B cell (primary cell): ENCODE results near the gene SMAP2. TPM values are rescaled to one million over a fixed set of nuclear protein-coding genes. Genes with fewer than 3 reads are reported as not detected.
A peak's percentile ranks its signal among the peaks of the same experiment; 100 is the strongest.

Experiments
- ATAC-seq: fragments of 200-7000 bp; cut with Tn5 transposase; one replicate; pipeline ENCODE4 v1.10.0; 2021; ENCODE audit warnings: low read depth, mild to moderate bottlenecking, moderate number of reproducible peaks, moderate library complexity
- CTCF ChIA-PET: fragments of 350-600 bp; sonication (Branson Sonifier 250); formaldehyde crosslinking; loops from one replicate; lab custom pipeline; 2021; ENCODE audit warnings: antibody characterized with exemption, inconsistent platforms; lab: Charles Lee
- POLR2A ChIA-PET: fragments of 350-600 bp; sonication (Branson Sonifier 250); formaldehyde crosslinking; loops from one replicate; lab custom pipeline; 2021; ENCODE audit warnings: antibody characterized with exemption; lab: Charles Lee
- DNase-seq: peaks from one replicate; pipeline ENCODE4 v3.0.0; 2013
- H2AFZ ChIP-seq: 2 replicates; pipeline ENCODE4 v1.6.1; 2012; ENCODE audit warnings: mild to moderate bottlenecking, low read depth, low read length; ENCODE audit not compliant: insufficient read depth, poor library complexity, severe bottlenecking
- H3K27ac ChIP-seq, 2 donors: 1 replicate in 1 of 2; 2 replicates in 1 of 2; pipeline ENCODE4 v1.5.1; 2012 to 2013; ENCODE audit warnings: low read length in 2 of 2, mild to moderate bottlenecking in 2 of 2, moderate library complexity in 1 of 2
- H3K27me3 ChIP-seq, 4 experiments: fragments of 200-600 bp in 1 of 4; sonication (generic) in 1 of 4; replicated peaks in 1 of 4; 1 replicate in 2 of 4; 2 replicates in 2 of 4; pipeline versions ENCODE4 v1.6.1 to v1.7.0; 2013 to 2016; ENCODE audit warnings: low read length in 3 of 4, mild to moderate bottlenecking in 2 of 4, mixed read lengths in 1 of 4, moderate library complexity in 1 of 4; ENCODE audit not compliant: insufficient read depth in 4 of 4, control insufficient read depth in 3 of 4; ENCODE audit errors: control extremely low read depth in 1 of 4
- H3K36me3 ChIP-seq, 2 experiments: replicated peaks in 1 of 2; 1 replicate in 1 of 2; 2 replicates in 1 of 2; pipeline versions ENCODE4 v1.6.1 to v1.7.1; 2013; ENCODE audit warnings: low read length in 1 of 2; ENCODE audit not compliant: insufficient read depth in 2 of 2, control insufficient read depth in 1 of 2; ENCODE audit errors: control extremely low read depth in 1 of 2, extremely low read depth in 1 of 2
- H3K4me1 ChIP-seq, 2 donors: fragments of 200-600 bp in 1 of 2; sonication (generic) in 1 of 2; 1 replicate in 1 of 2; 2 replicates in 1 of 2; pipeline versions ENCODE4 v1.5.1 to v1.6.1; 2013 to 2017; ENCODE audit warnings: low read length in 2 of 2; ENCODE audit not compliant: control insufficient read depth in 2 of 2, insufficient read depth in 2 of 2
- H3K4me2 ChIP-seq: replicated peaks from 2 replicates; pipeline ENCODE3; 2012; ENCODE audit warnings: mild to moderate bottlenecking, low read depth, low read length; ENCODE audit not compliant: poor library complexity, severe bottlenecking
- H3K4me3 ChIP-seq, 5 experiments: fragments of 200-600 bp in 1 of 5; sonication (generic) in 1 of 5; 1 replicate in 3 of 5; 2 replicates in 2 of 5; pipeline versions ENCODE4 v1.5.1 to v1.7.0; 2011 to 2016; ENCODE audit warnings: low read length in 4 of 5, mild to moderate bottlenecking in 4 of 5, low read depth in 2 of 5, control low read depth in 1 of 5, moderate library complexity in 1 of 5; ENCODE audit not compliant: insufficient read depth in 1 of 5; ENCODE audit errors: control extremely low read depth in 1 of 5, extremely low read depth in 1 of 5
- H3K79me2 ChIP-seq: fragments of 200-600 bp; sonication (generic); one replicate; pipeline ENCODE4 v1.6.0; 2016; ENCODE audit warnings: low read length; ENCODE audit not compliant: control insufficient read depth, insufficient read depth
- H3K9ac ChIP-seq: fragments of 200-600 bp; sonication (generic); 2 replicates; pipeline ENCODE4 v1.6.1; 2017; ENCODE audit warnings: mild to moderate bottlenecking, low read length, moderate library complexity
- H3K9me3 ChIP-seq, 3 donors: one replicate each; pipeline versions ENCODE4 v1.6.1 to v1.7.1; 2013; ENCODE audit warnings: low read length in 2 of 3; ENCODE audit not compliant: control insufficient read depth in 2 of 3, insufficient read depth in 1 of 3; ENCODE audit errors: control extremely low read depth in 1 of 3
- H4K20me1 ChIP-seq: 2 replicates; pipeline ENCODE4 v1.6.0; 2012; ENCODE audit warnings: mild to moderate bottlenecking, low read length; ENCODE audit not compliant: insufficient read depth, control insufficient read depth, poor library complexity, severe bottlenecking
- H3K27ac Mint-ChIP-seq: one replicate; pipeline ENCODE4 v1.8.0; 2021; ENCODE audit warnings: mixed read lengths
- H3K27me3 Mint-ChIP-seq: one replicate; pipeline ENCODE4 v1.8.0; 2021; ENCODE audit warnings: mixed read lengths
- H3K4me1 Mint-ChIP-seq: one replicate; pipeline ENCODE4 v1.8.0; 2021; ENCODE audit warnings: mixed read lengths
- H3K4me3 Mint-ChIP-seq: one replicate; pipeline ENCODE4 v1.8.0; 2021; ENCODE audit warnings: mixed read lengths
- H3K9me3 Mint-ChIP-seq: one replicate; pipeline ENCODE4 v1.8.0; 2022; ENCODE audit warnings: mixed read lengths; ENCODE audit not compliant: insufficient read depth
- CTCF ChIP-seq: fragments of 200-600 bp; IDR thresholded peaks from one replicate; pipeline ENCODE4 v1.8.0; 2022; ENCODE audit warnings: antibody characterized with exemption, mild to moderate bottlenecking
- EZH2 ChIP-seq: IDR thresholded peaks from 2 replicates; pipeline ENCODE4 v1.6.1; 2012; ENCODE audit warnings: borderline replicate concordance, low read depth, mild to moderate bottlenecking, moderate library complexity, low read length; ENCODE audit not compliant: insufficient read depth, poor library complexity, severe bottlenecking
- WGBS: methylation state at CpG from one replicate; pipeline ENCODE4 v1.1.5; 2013; ENCODE audit warnings: missing lambda C conversion rate; ENCODE audit not compliant: insufficient coverage; 5-methylcytosine and 5-hydroxymethylcytosine counted together
- intact Hi-C: fragments of 100-400 bp; cut with micrococcal nuclease; formaldehyde crosslinking; loops from one replicate; pipeline ENCODE4 v1.10.0; 2022
- polyA plus RNA-seq: library from polyadenylated mRNA; depleted of rRNA; stranded (reverse); fragments of >200 nt; gene quantifications from 2 replicates; pipeline ENCODE4 v1.2.3, GENCODE V29; 2012
- total RNA-seq, 2 donors: library from RNA; stranded (reverse); fragments of 120-200 nt in 1 of 2; gene quantifications; 1 replicate in 1 of 2; 2 replicates in 1 of 2; pipeline versions ENCODE4 v1.2.3 to v1.2.4, GENCODE V29; 2013 to 2022

The SMAP2 gene
- total and polyA plus RNA-seq, 2 donors (not counting 1 experiment from before 2014, with no cell fraction given), result 275 to 305 TPM

- H3K36me3 ChIP-seq, result peaks cover 12 to 81% of the 10 kb centered on the region in 2 experiments
- peak overlapping the region in 1 of 2 donors; percentile 34 for H3K27ac ChIP-seq
- ChIA-PET CTCF (interaction anchor here (1.0 to 1.6 kb wide), 3 partner anchors 17 to 278 kb away, joined by 4 to 7 read pairs (median 4); no protein-coding TSS in a partner anchor), POLR2A (no interaction called here)
- H3K4me3 Mint-ChIP-seq, result no peak overlapping the region
- TF ChIP-seq EZH2 (no peak), CTCF (no peak)
- peaks cover 19 to 31% of the 10 kb centered on the region in 2 donors for H3K4me1 ChIP-seq
- H3K27me3 ChIP-seq, result no peaks in the 10 kb centered on the region
- H3K27me3 Mint-ChIP-seq, result no peaks in the 10 kb centered on the region
- ATAC-seq (no peak), DNase-seq (no peak)
- H3K9me3 Mint-ChIP-seq, result peaks cover 2% of the 10 kb centered on the region
- H3K27ac Mint-ChIP-seq, result peak overlapping the region; percentile 74
- peaks cover 44% of the 10 kb centered on the region for H3K4me1 Mint-ChIP-seq
- H3K4me2 ChIP-seq, result no peak overlapping the region
- peaks cover 0 to 4% (median 0%) of the 10 kb centered on the region in 3 donors for H3K9me3 ChIP-seq
- no peak overlapping the region for H3K4me3 ChIP-seq
- peaks cover 44% of the 10 kb centered on the region for H4K20me1 ChIP-seq
- 72% methylated on average over 8 of the region's 15 CpGs for WGBS
- H3K79me2 ChIP-seq, result peaks cover 5% of the 10 kb centered on the region
- H2AFZ ChIP-seq, result no peak overlapping the region
- H3K9ac ChIP-seq, result no peak overlapping the region
- intact Hi-C loops, result no loop called here
These were observed 48.2 kb downstream of the SMAP2 start for GRCh38 chr1:40421431-40422384.
